Measurements from ENCODE around the gene AFF3. TPM values are rescaled to one million over a fixed set of nuclear protein-coding genes. Genes with fewer than 3 reads are reported as not detected.

Gene AFF3
- total and polyA plus RNA-seq, 2 of the 4 experiments (the other 2 are of a cell fraction): 12.9 to 14.3 TPM

- in situ Hi-C loops (cut with MboI; ENCODE audit: low sequenced_read_pairs): no loop called here
- Histone ChIP-seq H2BK15ac (ENCODE audit: low read depth, low read length) (no peak overlapping the region), H3K79me1 (ENCODE audit: low read depth in 1 of 2, low read length in 2 of 2) (peaks cover 5 to 13% of the 10 kb centered on the region in 2 experiments; a peak in 3 of 4 replicates), H3K4ac (ENCODE audit: low read depth, low read length) (no peak overlapping the region), H3K27me3 (ENCODE audit: control insufficient read depth, insufficient read depth, low read length) (no peaks in the 10 kb centered on the region), H3K27ac (ENCODE audit: insufficient read depth, low read length) (no peak overlapping the region), H3K9ac (ENCODE audit: low read depth, low read length) (no peak overlapping the region), H3K18ac (ENCODE audit: low read depth, low read length) (no peak overlapping the region), H4K5ac (ENCODE audit: low read depth, low read length) (no peak overlapping the region), H2AFZ (replicated peaks; ENCODE audit: low read length, poor library complexity) (peak overlapping the region; percentile 64), H2BK5ac (ENCODE audit: low read depth, low read length, poor library complexity, severe bottlenecking) (no peak overlapping the region), H3K23ac (ENCODE audit: low read depth, low read length) (no peak overlapping the region), H3K9me1 (ENCODE audit: insufficient read depth, low read length) (peaks cover 8% of the 10 kb centered on the region), H2BK20ac (ENCODE audit: low read depth, low read length) (no peak overlapping the region), H4K8ac (ENCODE audit: low read depth in 2 of 2, low read length in 2 of 2) (no peak overlapping the region), H3K56ac (ENCODE audit: extremely low read depth, insufficient read depth, low read length) (no peak overlapping the region), H4K20me1 (ENCODE audit: insufficient read depth, low read length) (no peaks in the 10 kb centered on the region), H3K4me1 (ENCODE audit: control insufficient read depth, insufficient read depth, low read length) (peaks cover 14% of the 10 kb centered on the region), H3K36me3 (ENCODE audit: control insufficient read depth, insufficient read depth, low read length) (peaks cover 16% of the 10 kb centered on the region), H3K14ac (replicated peaks; ENCODE audit: low read depth, low read length) (peak overlapping the region; percentile 2; the same call in 1 of the 2 replicates), H3K4me3 (ENCODE audit: insufficient read depth, low read depth, low read length) (no peak overlapping the region), H4K91ac (ENCODE audit: insufficient read depth, low read depth, low read length) (no peak overlapping the region), H3K9me3 (ENCODE audit: control insufficient read depth, insufficient read depth, low read length) (no peaks in the 10 kb centered on the region), H3K4me2 (ENCODE audit: low read depth, low read length) (no peak overlapping the region), H2AK5ac (ENCODE audit: low read depth, low read length) (no peak overlapping the region), H2BK120ac (ENCODE audit: low read depth, low read length) (peak overlapping the region; percentile 12; the same call in 1 of the 2 replicates), H2AK9ac (replicated peaks; ENCODE audit: low read depth, low read length, poor library complexity) (no peak overlapping the region)
- TF ChIP-seq POLR2A (IDR thresholded peaks at IDR 0.05; ENCODE audit: low read depth, low read length) (no peak), CEBPB (IDR thresholded peaks at IDR 0.05; ENCODE audit: low read depth, low read length) (0 out of 2 replicates have a peak, but pooled peaks have one; percentile 24)
- ChIA-PET CTCF (no interaction called here), POLR2A (ENCODE audit: unreplicated experiment) (interaction anchor here (0.6 kb wide), 1 partner anchor 966 kb away, joined by 10 read pairs; no protein-coding TSS in a partner anchor)
- ATAC-seq (ENCODE audit: low read depth) (peak; percentile 18; the same call in 1 of the 2 replicates), DNase-seq (peak; percentile 71)
- dilution Hi-C loops (cut with HindIII; ENCODE audit: low sequenced_read_pairs, unreplicated experiment): no loop called here
- intact Hi-C loops (cut with micrococcal nuclease): no loop called here
- BruUV-seq (replicated peaks): no TSS peak
- 43% methylated on average over 4 of the region's 9 CpGs; no CpG with 5 or more reads in 1 of the 2 experiments for whole genome bisulfite sequencing, 2 experiments (ENCODE audit: extremely low coverage in 2 of 2, insufficient read length in 1 of 2)
Observed at GRCh38 chr2:99597616-99598015, 544.8 kb downstream of the AFF3 start.

All from IMR-90 (cell line).